ENCODE results near the gene CEP152.
"Not testable (repeated sequence)": the region's sequence is repeated elsewhere in the genome, so short reads cannot be mapped to it uniquely, and the experiment has no call there.

CEP152 gene

GRCh38 chr15:48810414-48811324 lies at the start of gene CEP152:
Gene CEP152 (minus strand): TSS chr15:48811069. CDS start chr15:48805649, 5,420 bp downstream.
- DNase-seq (ENCODE audit: low read depth in 1 of 2, low spot score in 1 of 2), result peak; percentile 95 to 96

GRCh38 chr15:48859426-48859825 lies 48.6 kb upstream of the CEP152 start:
- DNase-seq (ENCODE audit: low read depth in 1 of 2, low spot score in 1 of 2), result no peak

- DNase-seq (ENCODE audit: low read depth in 1 of 2, low spot score in 1 of 2), result no peak
Measured at GRCh38 chr15:48858401-48858800, 47.5 kb upstream of the CEP152 start.

- no peak for DNase-seq (ENCODE audit: low read depth in 1 of 2, low spot score in 1 of 2)
Measured at GRCh38 chr15:48856942-48857341, 46.1 kb upstream of the CEP152 start.

DNA sequence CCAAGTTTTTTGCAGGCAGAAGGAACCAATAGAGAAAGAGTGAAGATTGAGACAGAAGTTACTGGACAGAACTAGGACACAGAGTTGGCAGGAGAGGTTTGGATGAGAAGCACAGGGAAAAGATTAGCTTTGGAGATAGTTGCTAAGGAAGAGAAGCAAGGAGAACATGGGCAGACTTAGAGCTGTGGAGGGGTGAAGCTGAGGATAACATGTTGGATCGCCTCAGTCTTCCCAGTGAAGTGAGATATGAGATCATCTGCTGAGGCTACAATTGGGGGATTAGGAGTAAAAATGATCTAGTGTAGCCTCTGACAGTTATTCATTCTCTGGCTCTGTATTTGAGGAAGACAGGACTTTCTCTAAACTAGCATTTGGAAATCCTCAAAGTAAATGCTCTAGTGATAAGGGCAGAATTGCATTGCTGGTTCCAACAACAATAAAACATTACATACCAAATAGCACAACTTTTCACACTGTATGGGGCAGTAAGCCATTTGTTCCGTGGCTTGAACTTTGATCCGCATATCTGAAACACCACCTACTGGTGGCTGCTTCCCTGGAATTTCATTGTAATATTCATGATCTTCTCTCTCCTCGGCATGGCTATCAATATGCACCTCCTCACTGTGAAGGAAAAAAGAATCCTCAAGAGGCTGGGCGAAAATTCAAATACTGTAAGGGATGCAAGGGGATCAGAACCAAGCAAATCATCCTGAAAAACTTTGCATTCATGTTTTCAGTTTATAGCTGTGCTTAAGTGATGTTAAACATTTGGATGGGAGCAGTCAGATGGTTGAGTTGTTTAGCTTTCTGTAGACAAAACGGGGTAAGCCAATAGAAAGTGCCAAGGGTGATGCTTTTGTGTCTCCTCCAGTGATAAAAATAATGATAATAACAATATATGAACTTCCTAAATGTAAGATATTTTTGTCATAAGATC lies 44.9 kb upstream of the CEP152 start:
- DNase-seq (ENCODE audit: low read depth in 1 of 2, low spot score in 1 of 2), result no peak

GRCh38 chr15:48854434-48854833 lies 43.6 kb upstream of the CEP152 start:
- not testable (repeated sequence) for DNase-seq (ENCODE audit: low read depth in 1 of 2, low spot score in 1 of 2)

- no peak for DNase-seq (ENCODE audit: low read depth in 1 of 2, low spot score in 1 of 2)
Measured at GRCh38 chr15:48851956-48852355, 41.1 kb upstream of the CEP152 start.

DNA sequence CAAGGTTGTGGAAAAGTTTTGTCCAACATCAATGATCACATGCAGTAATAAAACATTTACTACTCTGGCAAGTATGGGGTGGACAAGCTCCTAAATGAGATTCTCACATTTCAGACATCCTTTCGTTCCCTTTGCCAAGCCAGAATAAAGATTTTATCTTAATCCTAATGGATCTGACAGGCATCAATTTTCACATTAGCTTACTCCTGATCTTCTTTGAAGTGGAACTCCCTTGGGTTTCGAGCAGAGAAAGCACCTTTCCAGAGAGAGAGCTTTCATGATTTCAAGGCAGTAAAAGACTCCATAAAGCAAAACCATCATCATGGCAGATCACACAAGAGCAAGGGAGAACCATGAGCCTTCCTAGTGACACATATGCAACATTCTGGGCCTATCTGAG lies 39.8 kb upstream of the CEP152 start:
- DNase-seq (ENCODE audit: low read depth in 1 of 2, low spot score in 1 of 2), result no peak

GRCh38 chr15:48845123-48845522 lies 34.3 kb upstream of the CEP152 start:
- DNase-seq (ENCODE audit: low read depth in 1 of 2, low spot score in 1 of 2), result no peak

- no peak for DNase-seq (ENCODE audit: low read depth in 1 of 2, low spot score in 1 of 2)
Measured at GRCh38 chr15:48842501-48842900, 31.6 kb upstream of the CEP152 start.

GRCh38 chr15:48834756-48835155 lies 23.9 kb upstream of the CEP152 start:
- no peak for DNase-seq (ENCODE audit: low read depth in 1 of 2, low spot score in 1 of 2)

DNA sequence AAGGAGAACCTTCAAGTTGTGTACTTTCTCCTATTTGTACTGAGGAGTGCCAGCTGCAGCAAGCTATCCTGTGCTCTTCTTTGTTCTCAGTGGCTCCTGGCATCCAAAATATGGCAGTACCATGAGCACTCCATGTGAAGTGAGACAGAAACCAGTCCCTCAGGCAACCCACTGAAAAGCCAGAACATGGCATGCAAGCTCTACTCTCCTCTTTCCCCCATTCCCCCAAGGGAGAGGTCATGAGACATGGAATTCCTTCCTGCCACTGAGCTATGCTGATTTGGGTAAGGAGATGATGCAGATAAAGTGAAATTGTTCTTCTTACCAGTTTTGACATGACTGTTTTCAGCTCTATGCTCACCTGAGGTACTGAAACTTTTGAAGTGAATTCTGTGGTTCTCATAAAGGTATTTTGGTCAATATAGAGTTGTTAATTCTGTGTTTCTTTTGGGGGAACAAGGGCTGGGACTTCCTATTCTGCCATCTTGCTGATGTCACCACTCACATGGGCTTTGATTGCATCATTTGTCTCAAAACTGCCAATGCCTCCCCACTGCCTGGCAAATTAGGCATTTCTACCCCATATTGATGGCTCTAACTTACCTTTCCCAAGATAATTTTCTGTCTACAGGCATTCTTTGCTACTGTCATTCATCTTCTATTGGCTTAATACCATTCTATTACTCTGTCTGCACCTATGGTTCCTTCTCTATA lies 22.8 kb upstream of the CEP152 start:
- DNase-seq (ENCODE audit: low read depth in 1 of 2, low spot score in 1 of 2), result no peak

- DNase-seq (ENCODE audit: low read depth in 1 of 2, low spot score in 1 of 2), result no peak
Measured at GRCh38 chr15:48832648-48833047, 21.8 kb upstream of the CEP152 start.

DNA sequence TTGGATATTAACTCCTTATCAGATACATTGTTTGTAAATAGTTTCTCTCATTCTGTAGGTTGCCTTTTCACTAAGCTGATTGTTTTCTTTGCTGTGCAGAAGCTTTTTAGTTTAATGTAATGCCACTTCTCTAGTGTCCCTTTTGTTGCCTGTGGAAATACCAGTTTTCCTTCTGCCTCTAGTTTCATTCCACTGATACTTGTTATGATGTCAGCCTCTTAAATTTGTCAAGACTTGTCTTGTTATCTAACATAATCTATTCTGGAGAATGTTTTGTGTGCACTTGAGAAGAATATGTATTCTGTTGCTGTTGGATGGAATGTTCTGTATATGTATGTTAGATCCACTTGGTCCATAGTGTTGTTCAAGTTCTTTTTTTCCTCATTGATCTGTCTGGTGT lies 18.0 kb upstream of the CEP152 start:
- no peak for DNase-seq (ENCODE audit: low read depth in 1 of 2, low spot score in 1 of 2)

DNA sequence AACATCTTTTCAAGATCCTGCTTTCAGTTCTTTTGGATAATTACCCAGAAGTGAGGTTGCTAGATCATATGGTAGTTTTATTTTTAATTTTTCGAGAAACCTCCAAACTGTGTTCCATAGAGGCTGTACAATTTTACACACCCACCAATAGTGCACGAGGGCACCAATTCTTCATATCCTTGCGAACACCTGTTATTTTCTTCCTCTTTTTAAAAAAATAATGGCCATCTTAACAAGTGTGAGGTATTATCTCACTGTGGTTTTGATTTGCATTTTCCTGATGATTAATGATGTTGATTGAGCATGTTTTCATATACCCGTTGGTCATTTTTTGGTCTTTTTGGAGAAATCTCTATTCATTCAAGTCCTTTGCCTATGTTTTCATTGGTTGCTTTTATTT lies 17.6 kb upstream of the CEP152 start:
- DNase-seq (ENCODE audit: low read depth in 1 of 2, low spot score in 1 of 2), result no peak

DNA sequence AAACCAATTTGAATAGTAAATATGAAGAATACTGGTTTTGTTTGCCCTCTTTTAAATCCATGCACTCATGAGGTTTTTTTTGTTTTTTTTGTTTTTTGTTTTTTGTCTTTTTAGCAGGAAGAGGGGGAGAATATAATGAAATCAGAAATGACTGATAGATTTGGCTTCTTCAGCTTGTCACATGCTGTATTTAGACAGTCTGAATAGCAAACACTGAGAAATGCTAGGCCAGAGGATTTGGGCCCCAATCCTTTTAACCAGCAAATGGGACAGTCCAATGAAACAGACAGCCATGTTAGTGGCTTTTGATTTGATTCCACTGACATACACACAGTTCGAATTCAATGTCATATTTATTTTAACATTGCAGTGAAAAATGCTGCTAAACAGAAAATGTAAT lies 14.2 kb upstream of the CEP152 start:
- no peak for DNase-seq (ENCODE audit: low read depth in 1 of 2, low spot score in 1 of 2)

- no peak for DNase-seq (ENCODE audit: low read depth in 1 of 2, low spot score in 1 of 2)
Measured at GRCh38 chr15:48823706-48824105, 12.8 kb upstream of the CEP152 start.

DNA sequence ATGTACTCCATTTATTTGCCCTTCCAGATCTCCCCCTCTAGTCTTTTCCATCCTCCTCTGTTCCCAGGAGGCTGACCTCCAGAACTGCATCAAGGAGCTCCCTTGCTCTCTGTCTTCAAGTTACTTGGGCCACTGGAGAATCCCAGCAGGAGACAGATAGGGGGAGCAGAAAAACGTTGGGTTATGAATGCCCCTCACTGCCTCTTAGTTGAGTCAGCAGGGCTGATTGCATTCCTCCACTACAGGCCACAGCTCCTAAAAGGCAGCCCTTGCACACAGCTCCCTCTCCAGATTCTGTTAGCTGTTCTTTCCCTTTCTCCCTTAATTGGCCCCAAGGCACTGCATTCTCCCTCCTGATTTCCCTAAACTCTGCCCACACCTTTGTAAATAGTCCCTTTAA lies 12.4 kb upstream of the CEP152 start:
- no peak for DNase-seq (ENCODE audit: low read depth in 1 of 2, low spot score in 1 of 2)

GRCh38 chr15:48814286-48814685 lies 3.4 kb upstream of the CEP152 start:
- DNase-seq (ENCODE audit: low read depth in 1 of 2, low spot score in 1 of 2), result no peak

DNA sequence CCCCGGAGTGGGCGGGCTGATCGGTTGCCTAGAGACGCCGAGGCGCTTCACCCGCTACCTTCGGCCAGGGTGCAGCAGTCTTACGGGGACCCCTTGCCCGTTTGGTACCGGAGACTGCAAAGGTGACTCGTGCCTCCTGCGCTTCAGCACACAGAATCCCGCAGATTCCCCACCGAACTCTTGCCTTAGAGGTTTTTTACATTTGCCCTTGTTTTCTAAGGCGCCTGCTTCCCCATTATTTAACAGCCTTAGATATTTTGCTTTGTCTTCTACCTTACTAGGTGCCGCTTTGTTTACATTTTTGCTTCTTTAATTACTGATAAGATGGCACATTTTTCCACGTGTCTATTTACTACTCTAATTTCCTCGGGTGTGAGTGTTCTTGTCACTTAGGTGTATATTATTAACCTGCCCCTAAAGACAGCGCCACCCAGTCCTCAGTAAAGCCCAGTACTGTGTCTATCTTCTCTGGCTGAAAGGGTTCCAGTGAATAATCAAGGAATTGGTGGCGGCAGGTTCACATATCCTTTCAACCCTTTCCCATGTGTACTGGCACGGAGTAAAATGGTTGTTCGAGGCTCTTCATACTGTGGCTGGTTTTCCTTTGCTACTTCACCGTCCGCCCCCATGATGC lies 573 bp upstream of the CEP152 start:
- DNase-seq (ENCODE audit: low read depth in 1 of 2, low spot score in 1 of 2), result no peak

GRCh38 chr15:48806151-48806550 lies 4.7 kb downstream of the CEP152 start:
- DNase-seq (ENCODE audit: low read depth in 1 of 2, low spot score in 1 of 2), result no peak
